GM19193 (cell line): Measurements from ENCODE around the gene GPR12.

Source experiments
- POLR2A ChIP-seq: IDR thresholded peaks from 4 replicates; pipeline ENCODE4 v1.6.1; 2011; ENCODE audit not compliant: insufficient read depth, insufficient read length; ENCODE audit errors: extremely low read depth

Gene GPR12

GRCh38 chr13:26760832-26761582 lies 421 bp upstream of the GPR12 start:
- TF ChIP-seq POLR2A = no peak

- TF ChIP-seq POLR2A = no peak
Observed at GRCh38 chr13:26759249-26759906, 1.2 kb downstream of the GPR12 start.

DNA sequence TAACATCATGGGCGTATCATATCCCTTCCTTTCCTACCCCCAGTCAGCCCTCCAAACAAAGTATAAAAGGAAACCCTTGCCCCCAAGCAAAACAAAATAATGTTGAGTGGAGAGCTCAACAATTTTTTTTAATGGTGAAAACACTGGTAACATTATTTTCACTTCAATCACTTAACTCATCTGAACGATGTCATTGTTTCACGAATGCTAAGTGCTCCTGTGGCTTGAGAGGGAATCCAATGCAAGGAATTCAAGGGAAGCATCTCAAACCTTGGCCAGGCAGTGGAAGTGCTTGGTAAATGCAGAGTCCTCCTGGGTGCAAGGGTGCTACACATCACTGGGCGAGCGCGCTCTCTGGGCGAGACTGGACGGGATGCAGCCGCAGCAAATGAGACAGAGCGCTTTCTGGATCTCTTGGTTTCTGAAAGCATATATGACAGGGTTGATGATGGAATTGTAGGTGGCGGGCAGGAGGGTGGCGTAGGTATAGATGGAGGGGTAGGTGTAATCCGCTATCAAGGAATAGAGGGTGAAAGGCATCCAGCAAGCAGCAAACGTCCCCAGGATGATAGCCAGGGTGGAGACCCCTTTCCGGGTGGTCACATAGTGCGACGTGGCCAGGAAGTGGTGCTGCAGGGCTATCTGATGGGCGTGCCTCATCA lies 2.0 kb downstream of the GPR12 start:
- TF ChIP-seq POLR2A = no peak

- no peak for TF ChIP-seq POLR2A
Observed at GRCh38 chr13:26756961-26757360, 3.6 kb downstream of the GPR12 start.

DNA sequence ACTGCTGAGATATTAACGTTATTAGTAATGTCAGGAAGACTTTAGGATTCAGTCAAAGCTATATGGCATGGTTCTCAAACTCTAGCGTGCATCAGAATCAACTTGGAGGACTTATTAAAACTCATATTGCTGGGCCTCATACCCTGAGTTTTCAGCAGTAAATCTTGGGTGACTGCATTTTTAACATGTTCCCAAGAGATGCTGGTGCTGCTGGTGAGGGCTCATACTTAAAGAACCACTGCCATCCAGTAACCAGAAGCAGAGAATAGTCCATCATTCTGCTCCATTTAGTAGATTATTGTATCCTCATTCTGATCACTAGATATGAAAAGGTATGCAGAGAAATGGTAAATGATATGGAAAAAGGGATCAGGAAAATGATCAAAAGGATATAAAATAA lies 7.9 kb downstream of the GPR12 start:
- no peak for TF ChIP-seq POLR2A

DNA sequence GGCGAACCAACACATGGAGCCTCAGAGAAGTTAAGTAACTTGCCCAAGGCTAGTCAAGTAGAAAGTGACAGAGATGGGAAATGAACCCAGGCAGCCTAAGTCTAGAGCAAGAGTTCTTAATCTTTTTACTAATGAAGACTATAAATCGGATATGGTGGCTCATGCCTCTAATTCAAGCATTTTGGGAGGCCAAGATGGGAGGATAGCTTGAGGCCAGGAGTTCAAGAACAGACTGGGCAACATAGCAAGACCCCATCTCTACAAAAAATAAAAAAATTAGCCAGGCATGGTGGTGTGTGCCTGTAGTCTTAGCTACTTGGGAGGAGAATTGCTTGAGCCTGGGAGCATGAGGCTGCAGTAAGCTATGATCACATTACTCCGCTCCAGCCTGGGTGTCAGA lies 10.7 kb downstream of the GPR12 start:
- no peak for TF ChIP-seq POLR2A

GRCh38 chr13:26749285-26749684 lies 11.3 kb downstream of the GPR12 start:
- TF ChIP-seq POLR2A = no peak

DNA sequence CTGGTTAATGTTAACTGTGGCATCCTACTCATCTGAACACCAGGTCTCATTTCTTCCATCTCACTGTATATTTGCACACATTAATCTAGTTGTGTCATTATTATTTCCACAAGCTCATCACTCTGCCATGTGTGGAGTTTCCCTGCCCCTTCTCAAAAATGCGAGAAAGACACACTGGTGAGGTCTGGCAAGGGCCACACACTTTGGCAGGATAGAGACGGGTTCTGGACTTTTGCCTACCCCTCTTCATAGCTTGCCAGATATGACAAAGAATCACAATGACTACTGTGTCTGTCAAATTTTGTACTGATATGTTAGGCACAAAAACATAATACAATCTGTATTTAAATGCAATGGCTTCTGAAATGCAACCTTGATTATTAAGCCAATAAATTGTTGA lies 12.9 kb downstream of the GPR12 start:
- no peak for TF ChIP-seq POLR2A

DNA sequence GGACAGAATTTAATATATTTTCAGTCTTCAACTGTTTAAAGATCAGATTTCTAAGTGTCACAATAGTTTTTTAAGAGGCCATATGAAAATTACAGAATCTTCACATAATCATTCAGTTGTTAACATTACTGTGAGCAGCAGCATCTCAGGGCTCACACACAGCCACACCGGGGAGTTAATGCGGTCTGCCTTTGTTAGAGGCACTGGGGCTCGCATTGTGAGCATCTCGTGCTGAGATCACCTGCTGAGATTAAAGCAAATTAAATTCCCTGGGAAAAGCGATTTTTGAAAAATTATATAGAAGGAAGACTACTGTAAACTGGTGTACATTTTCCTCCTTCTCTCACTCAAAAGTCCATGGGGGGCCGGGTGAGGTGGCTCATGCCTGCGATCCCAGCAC lies 16.6 kb downstream of the GPR12 start:
- TF ChIP-seq POLR2A = no peak

DNA sequence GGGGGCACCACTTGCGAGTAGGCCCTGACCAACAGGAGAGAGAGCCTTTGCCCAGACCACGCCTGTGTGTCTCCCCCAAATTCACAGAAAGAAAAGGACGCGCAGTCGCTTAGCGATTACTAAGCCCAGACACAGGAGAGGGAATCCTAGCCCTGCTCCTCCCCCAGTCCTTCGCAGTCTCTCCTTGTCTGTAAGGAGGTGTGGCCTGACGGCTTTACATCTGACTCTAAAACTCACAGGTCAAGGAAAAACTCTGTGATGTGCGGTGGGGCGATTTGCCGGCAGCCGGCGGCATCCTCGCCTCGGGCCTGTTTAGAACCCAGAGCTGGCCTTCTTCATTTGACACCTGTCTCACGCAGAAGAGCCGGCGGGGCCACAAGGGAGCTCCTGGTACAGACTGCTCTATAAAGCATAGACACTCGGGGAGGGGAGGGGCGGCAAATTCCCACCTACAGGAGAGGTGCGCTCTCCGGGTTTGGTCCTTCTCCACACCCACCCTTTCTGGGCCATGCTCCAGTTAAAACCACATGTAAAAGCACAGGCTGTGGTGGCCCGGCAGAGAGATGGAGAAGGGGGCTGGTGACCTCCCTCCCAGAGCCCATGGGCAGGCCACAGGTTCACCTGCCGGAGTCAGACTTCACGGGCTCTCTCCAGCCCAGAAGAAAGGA lies 17.8 kb downstream of the GPR12 start:
- TF ChIP-seq POLR2A = no peak

DNA sequence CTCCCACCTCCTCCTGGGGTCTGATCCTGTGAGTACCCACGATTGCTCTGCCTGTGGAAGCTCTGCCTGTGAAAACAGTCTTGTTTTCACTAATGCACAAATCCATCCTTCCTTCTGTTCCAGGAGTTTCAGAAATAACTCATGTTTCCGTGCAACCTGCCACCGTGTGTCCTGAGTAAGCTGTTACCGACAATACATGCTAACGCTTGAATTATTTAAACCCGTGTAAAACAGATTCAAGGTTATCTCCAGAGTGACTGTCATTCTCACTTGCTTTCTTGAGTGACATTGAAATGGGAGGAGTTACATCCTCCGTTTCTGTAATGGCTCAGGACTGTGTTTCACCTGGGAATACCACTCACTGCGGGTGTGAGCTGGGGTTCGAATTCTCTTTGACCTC lies 24.9 kb downstream of the GPR12 start:
- no peak for TF ChIP-seq POLR2A

DNA sequence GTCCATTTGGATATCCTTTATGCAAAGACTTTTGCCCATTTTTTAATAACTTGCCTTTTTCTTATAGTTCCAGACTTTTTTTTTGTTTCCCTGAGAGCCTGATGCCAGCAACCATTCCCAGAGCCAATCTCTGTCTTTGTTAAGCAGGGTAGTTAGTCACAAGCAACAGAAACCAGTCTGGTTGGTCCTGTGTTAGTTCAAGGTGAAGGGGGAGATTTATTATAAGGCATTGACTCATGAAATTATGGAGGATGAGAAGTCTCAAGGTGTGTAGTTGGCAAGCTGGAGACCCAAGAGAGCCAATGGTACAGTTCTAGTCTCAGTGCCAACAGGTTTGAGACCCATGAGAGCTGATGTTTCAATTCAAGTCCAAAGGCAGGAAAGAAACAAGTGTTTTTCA lies 33.0 kb downstream of the GPR12 start:
- no peak for TF ChIP-seq POLR2A

DNA sequence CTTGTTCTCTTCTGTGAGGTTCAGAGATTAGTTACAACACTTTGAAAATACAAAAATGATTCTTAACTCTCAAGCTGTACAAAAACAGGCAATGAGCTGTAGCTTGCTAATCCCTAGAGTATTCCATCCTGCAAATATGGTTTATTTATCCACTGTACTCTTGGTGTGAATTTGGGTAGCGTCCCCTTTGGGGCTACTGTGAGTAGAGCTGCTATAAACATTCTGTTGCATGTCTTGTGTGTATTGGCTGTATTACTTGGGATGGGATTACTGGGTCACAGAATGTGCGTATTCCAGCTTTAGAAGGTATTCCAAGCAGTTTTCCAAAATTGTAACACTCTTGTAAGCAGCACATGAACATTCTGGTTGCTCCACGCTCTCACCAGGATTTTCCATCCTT lies 33.5 kb downstream of the GPR12 start:
- TF ChIP-seq POLR2A = no peak

- no peak for TF ChIP-seq POLR2A
Observed at GRCh38 chr13:26726684-26727083, 33.9 kb downstream of the GPR12 start.

DNA sequence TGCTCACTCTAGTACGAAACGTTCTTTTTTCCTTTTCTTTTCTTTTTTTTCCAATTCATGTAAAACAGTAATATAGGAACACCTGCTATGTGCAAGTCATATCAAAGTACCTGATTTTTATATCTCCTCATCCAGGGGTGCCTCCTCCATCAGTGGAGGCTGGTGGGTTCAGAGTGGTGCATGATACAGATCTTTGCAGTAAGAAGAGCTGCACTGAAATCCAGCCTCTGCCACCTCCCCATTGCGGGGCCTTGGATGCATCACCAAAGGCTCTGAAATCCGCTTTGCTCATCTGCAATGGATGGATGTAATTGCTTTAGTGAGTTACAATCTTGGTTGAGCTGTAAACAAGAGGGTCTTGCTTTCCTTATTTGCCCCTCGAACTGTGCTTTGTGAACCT lies 38.3 kb downstream of the GPR12 start:
- no peak for TF ChIP-seq POLR2A
